Activated B cell treated with CpG ODN at 0.5 μM for 24 hours (primary cell): Measurements from ENCODE around the gene IQSEC2. TPM values are rescaled to one million over a fixed set of nuclear protein-coding genes. Genes with fewer than 3 reads are reported as not detected.

Source experiments
- ATAC-seq: fragments of 200-7000 bp; cut with Tn5 transposase; one replicate; pipeline ENCODE4 v1.10.0; 2021; ENCODE audit warnings: low read depth, mild to moderate bottlenecking, moderate library complexity
- CTCF ChIA-PET: fragments of 350-600 bp; sonication (Branson Sonifier 250); formaldehyde crosslinking; loops from one replicate; lab custom pipeline; 2021; ENCODE audit warnings: antibody characterized with exemption; lab: Charles Lee
- POLR2A ChIA-PET: fragments of 350-600 bp; sonication (Branson Sonifier 250); formaldehyde crosslinking; loops from one replicate; lab custom pipeline; 2021; ENCODE audit warnings: antibody characterized with exemption; lab: Charles Lee
- DNase-seq: peaks from one replicate; pipeline ENCODE4 v3.0.0; 2022
- H3K27ac Mint-ChIP-seq: one replicate; pipeline ENCODE4 v1.8.0; 2020; ENCODE audit warnings: mixed read lengths
- H3K27me3 Mint-ChIP-seq: one replicate; pipeline ENCODE4 v1.8.0; 2021; ENCODE audit warnings: mixed read lengths
- H3K36me3 Mint-ChIP-seq: one replicate; pipeline ENCODE4 v1.8.0; 2021; ENCODE audit warnings: low read depth, mixed read lengths
- H3K4me1 Mint-ChIP-seq: one replicate; pipeline ENCODE4 v1.8.0; 2021; ENCODE audit warnings: mixed read lengths
- H3K4me3 Mint-ChIP-seq: one replicate; pipeline ENCODE4 v1.8.0; 2020; ENCODE audit warnings: mild to moderate bottlenecking, mixed read lengths
- H3K9me3 Mint-ChIP-seq: one replicate; pipeline ENCODE4 v1.8.0; 2020; ENCODE audit warnings: mixed read lengths
- CTCF ChIP-seq: fragments of 200-600 bp; IDR thresholded peaks from one replicate; pipeline ENCODE4 v1.8.0; 2022; ENCODE audit warnings: antibody characterized with exemption, mild to moderate bottlenecking
- intact Hi-C: fragments of 100-400 bp; cut with micrococcal nuclease; formaldehyde crosslinking; loops from one replicate; pipeline ENCODE4 v1.15.1; 2024
- total RNA-seq: library from RNA; stranded (reverse); gene quantifications from 2 replicates; pipeline ENCODE4 v1.2.3, GENCODE V29; 2022

The IQSEC2 gene
- 0.24 and 0.53 TPM in 2 replicates for total RNA-seq

- TF ChIP-seq CTCF: no peak
- Mint-ChIP-seq H3K9me3 (no peaks in the 10 kb centered on the region), H3K27me3 (peaks cover 2% of the 10 kb centered on the region), H3K4me3 (no peak within 1 kb of the TSS), H3K4me1 (peaks cover 8% of the 10 kb centered on the region), H3K27ac (no peak within 1 kb of the TSS), H3K36me3 (no peaks in the 10 kb centered on the region)
- ChIA-PET CTCF (no interaction called here), POLR2A (no interaction called here)
- ATAC-seq (no peak), DNase-seq (no peak)
- intact Hi-C loops: no loop called here
Observed at GRCh38 chrX:53281321-53281822, at the start of gene IQSEC2. TSS of gene IQSEC2 (minus strand) at chrX:53281584.

- Mint-ChIP-seq H3K27ac (no peak overlapping the region), H3K36me3 (no peaks in the 10 kb centered on the region), H3K4me3 (no peak overlapping the region), H3K4me1 (no peaks in the 10 kb centered on the region), H3K9me3 (no peaks in the 10 kb centered on the region), H3K27me3 (peaks cover 18% of the 10 kb centered on the region)
- ChIA-PET POLR2A (no interaction called here), CTCF (interaction anchor here (1.4 kb wide), 1 partner anchor 13 kb away, joined by 5 read pairs; no protein-coding TSS in a partner anchor)
- DNase-seq (no peak), ATAC-seq (no peak)
- intact Hi-C loops: no loop called here
- no peak for TF ChIP-seq CTCF
Observed at GRCh38 chrX:53330331-53330730, 48.9 kb upstream of the IQSEC2 start.

- no peak for TF ChIP-seq CTCF
- no peak overlapping the region for H3K4me3 Mint-ChIP-seq
- intact Hi-C loops: no loop called here
- H3K27me3 Mint-ChIP-seq: peaks cover 29% of the 10 kb centered on the region
- no peaks in the 10 kb centered on the region for H3K36me3 Mint-ChIP-seq
- DNase-seq: no peak
- CTCF ChIA-PET: no interaction called here
- H3K4me1 Mint-ChIP-seq: peaks cover 11% of the 10 kb centered on the region
- H3K9me3 Mint-ChIP-seq: no peaks in the 10 kb centered on the region
- ATAC-seq: no peak
- POLR2A ChIA-PET: no interaction called here
- H3K27ac Mint-ChIP-seq: no peak overlapping the region
Observed at GRCh38 chrX:53324803-53325202, 43.4 kb upstream of the IQSEC2 start.

- TF ChIP-seq CTCF: no peak
- no peak overlapping the region for H3K27ac Mint-ChIP-seq
- H3K36me3 Mint-ChIP-seq: no peaks in the 10 kb centered on the region
- H3K4me3 Mint-ChIP-seq: no peak overlapping the region
- ChIA-PET CTCF (no interaction called here), POLR2A (no interaction called here)
- H3K27me3 Mint-ChIP-seq: peaks cover 29% of the 10 kb centered on the region
- H3K9me3 Mint-ChIP-seq: no peaks in the 10 kb centered on the region
- DNase-seq: no peak
- peaks cover 17% of the 10 kb centered on the region for H3K4me1 Mint-ChIP-seq
- intact Hi-C loops: no loop called here
- ATAC-seq: no peak
Observed at GRCh38 chrX:53324085-53324484, 42.7 kb upstream of the IQSEC2 start.

- DNase-seq: no peak
- no peak overlapping the region for H3K4me3 Mint-ChIP-seq
- TF ChIP-seq CTCF: no peak
- ChIA-PET CTCF (no interaction called here), POLR2A (no interaction called here)
- ATAC-seq: no peak
- no peak overlapping the region for H3K27ac Mint-ChIP-seq
- no peaks in the 10 kb centered on the region for H3K36me3 Mint-ChIP-seq
- intact Hi-C loops: no loop called here
- H3K4me1 Mint-ChIP-seq: peaks cover 17% of the 10 kb centered on the region
- no peaks in the 10 kb centered on the region for H3K9me3 Mint-ChIP-seq
- peaks cover 33% of the 10 kb centered on the region for H3K27me3 Mint-ChIP-seq
Observed at GRCh38 chrX:53323196-53323595, 41.8 kb upstream of the IQSEC2 start.
